GM19372 (cell line): Measurements from ENCODE around the gene HES7.

Experiments used
- ATAC-seq: cut with Tn5 transposase; IDR thresholded peaks from one replicate; pipeline ENCODE4 v1.9.1; 2021; ENCODE audit warnings: mild to moderate bottlenecking, low read depth, moderate library complexity; ENCODE audit not compliant: unreplicated experiment

Gene HES7

DNA sequence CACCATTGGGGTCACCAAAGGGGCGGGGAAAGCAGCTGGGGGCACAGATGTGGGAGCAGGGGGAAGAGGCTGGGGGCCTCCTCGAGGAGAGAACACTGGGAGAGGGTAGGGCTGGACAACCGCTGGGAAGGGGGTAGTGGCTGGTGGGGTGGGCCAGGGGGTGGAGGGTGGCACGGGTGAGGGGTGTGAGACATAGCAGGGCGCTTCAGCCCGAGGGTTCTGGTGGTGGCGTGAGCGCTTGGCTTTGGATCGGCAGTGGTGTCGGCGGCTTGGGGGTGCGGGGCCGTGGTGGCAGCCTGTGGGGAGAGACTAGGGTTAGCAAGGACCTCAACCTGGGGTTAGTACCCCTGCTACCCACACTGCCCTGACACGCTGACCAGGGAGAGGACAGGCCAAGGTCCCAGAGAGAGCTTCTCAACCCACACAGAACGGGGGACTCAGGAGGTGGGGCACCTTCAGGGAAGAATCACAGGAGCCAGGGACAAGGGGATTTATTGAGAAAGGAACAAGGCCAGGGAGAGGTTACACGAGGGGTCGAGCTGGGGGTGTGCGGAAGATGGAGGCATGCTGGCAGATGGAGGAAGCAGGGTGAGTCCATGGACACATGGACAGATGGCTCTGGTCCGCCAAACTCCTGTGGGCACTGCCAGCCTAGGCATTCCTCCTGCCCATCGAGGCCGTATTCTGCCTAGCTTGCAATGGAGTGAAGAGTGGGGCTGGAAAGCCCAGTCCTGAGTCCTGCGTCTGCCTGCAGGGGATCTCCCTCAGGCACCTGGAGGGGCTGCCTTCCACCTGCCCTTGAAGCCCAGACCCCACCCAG lies 19.9 kb upstream of the HES7 start:
- no peak for ATAC-seq

DNA sequence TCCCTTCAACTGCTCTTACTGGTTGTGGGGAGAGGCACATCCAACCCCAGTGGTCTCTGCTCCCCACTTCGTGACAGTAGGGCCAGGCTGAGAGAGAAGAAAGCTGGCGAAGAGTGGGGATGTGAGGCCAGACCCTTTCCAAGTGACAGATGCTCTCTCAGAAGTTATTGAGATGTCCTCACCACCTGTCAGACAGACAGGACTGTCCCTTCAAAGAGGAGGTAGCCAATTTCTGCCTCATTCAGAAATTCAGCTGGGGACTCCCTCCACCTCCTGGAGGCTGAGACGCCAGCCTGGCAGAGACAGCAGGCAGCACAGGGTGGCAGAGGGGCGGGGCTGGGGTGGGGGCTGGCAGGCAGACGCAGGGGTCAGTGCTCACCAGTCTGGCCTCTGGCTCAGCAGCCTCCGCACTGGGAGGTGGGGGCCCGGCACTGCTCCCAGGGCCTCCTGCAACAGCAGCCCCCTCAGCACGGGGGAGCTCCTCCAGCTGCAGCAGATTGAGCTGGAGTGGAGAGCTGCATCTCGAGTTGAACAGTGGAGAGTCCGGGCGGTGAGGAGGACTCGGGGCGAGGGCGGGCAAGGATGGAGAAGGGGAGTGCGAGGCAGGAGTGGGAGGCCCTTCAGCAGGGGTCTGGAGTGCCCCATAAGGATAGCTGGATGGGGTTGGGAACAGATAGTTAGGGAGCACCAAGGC lies 19.1 kb upstream of the HES7 start:
- no peak for ATAC-seq

DNA sequence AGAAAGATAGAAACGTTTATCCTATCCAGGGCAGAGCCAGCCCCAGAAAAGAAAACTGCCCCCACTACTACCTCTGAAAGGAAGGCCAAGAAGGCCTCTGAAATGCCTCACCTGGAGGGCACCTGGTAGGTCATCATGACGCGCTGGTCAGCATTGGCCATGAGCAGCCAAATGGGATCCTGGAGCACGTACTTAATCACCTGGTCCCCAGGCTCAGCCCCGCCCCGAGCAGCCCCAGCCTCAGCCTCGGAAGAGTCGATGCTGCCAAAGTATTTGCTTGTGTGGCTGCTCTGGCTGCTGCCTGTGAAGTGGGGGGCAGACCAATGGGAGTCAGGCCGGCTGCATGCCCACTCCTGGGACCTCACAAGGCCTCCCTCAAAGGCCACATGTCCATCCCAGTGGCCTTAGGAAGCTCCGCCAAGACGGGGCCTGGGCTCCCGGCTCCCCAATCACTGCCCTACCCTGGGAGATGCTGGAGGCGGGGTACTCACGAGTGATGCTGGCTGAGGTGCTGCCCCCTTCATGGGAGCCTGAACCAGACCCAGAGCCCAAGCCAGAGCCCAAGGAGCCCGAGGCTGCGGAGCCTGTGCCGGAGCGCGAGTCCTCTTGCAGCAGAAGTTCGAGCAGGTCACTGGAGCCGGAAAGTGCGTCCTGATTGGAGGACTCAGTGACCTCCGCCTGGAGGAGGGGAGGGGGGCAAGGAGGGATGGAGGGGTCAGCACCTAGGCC lies 18.4 kb upstream of the HES7 start:
- ATAC-seq: no peak

DNA sequence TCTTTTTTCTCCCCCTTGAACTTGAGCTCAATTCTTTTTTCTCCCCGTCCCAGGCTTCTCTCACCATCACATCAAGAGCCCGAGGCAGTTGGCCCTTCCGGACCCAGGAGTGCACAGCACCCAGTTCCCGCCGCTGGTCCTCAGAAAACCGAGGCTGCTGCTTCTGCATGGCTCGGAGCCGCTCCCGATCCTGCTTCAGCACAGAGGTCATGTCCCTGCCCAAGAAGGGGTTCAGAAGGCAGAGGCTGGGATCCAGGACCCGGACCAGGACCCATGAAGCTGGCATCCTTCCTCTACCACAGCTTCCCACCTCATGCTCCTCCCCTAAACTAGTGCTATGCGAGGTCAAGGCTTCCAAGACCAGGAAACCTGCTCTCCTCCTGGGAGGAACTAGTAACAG lies 17.8 kb upstream of the HES7 start:
- ATAC-seq: no peak

DNA sequence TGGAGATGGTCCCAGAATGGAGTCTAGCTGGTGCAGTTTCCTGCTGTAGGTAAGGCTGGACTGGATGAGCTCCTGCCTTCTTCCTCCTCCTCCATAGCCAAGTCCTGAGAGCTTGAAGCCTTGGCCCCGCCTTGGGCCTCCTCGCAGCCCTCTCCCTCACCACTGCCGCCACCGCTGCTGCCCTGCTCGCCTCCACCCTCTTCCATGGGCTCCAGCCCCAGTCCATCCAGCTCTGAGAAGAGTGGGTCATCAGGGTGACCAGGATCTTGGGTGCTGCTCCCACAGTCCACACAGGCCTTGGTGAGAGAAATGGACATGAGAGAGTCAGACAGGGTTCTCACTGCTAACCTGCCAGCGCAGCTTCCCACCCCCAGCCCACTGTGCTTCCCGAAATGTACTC lies 17.1 kb upstream of the HES7 start:
- ATAC-seq: no peak

DNA sequence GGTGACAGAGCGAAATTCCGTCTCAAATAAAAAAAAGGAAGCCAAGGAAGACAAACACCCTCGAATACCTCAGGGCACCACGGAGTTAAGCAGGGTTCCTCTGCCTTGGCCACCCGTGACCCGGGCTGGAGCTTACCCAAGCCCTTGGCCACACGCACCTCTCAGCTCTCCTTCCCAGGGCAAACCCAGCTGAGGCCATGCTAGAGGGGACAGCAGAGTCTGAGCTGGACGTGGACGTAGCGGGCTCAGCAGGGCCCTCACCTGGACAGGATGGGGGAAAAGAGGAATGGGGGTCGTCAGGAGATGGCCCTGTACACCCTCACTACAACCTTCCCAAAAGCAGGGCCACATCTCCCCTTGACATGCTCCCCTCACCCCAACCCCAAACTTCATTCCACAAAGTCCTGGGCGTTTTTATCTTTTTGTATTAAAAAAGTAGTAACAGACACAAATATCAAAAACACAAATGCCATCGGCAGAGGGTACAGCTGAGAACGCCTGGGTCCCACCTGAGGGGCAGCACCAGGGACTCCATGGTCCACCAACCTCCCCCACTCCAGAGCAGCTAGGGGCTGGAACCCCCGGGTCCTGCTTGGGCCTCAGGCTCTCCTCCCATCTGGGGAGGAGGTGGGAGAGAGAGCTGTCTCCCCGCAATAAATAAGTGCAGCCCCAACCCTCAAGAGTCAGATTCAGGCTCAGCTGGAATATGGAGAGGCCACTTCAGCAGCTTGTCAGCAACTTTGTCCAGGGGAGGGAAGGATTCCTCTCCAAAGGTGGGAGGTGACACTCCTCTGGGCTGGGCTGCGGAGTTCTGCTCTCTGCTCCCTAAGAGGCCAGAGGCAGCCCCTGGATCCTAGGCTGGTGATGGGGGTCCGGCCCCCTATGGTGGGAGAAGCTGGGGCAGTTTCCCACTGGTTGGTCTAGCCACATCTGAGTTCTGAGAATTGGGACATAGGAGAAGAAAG lies 16.4 kb upstream of the HES7 start:
- ATAC-seq: no peak

DNA sequence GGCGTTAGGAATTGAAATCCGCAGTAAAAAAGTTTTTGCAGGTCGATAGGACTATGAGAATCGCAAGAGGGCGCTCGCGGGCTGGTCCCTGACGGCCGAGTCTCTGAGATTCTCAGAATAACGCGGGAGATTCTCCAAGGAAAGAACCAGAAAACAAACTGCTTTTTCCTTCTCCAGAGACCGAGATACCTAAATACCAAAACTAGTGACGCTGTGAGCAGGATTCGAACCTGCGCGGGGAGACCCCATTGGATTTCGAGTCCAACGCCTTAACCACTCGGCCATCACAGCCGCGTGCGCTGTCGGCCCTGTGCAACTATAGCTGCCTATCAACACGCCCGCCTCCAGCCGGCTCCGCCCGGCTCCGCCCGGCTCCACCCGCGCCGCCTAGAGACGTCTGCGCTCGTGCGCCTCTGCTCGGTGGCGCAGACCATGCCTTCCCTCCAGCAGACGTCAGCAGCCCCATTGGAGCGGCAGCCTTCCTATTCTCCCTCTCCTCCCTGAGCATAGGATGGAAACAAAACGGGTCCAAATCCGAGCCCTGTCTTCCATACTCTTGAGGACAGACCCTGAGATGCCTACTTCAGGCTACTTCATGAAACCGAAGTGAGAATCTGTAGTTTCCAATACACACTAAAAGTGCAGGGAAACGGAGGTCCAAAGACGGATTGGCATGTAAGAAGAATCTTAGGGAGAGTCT lies 14.9 kb upstream of the HES7 start:
- peak; percentile 93 for ATAC-seq

DNA sequence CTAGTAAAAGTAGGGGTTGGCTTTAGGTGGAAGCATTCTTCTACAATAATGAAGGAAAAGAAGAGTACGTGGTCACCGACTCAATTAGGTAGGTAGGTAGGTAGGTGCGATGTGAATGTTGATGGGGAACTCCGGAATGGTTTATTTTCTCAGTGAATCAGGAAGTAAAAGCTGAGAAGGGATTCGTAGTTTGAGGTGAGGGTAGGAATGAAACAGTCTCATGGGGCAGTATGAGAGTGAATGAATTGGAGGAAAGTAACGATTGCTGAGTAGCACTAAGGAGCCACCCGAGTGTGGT lies 14.4 kb upstream of the HES7 start:
- ATAC-seq: no peak

DNA sequence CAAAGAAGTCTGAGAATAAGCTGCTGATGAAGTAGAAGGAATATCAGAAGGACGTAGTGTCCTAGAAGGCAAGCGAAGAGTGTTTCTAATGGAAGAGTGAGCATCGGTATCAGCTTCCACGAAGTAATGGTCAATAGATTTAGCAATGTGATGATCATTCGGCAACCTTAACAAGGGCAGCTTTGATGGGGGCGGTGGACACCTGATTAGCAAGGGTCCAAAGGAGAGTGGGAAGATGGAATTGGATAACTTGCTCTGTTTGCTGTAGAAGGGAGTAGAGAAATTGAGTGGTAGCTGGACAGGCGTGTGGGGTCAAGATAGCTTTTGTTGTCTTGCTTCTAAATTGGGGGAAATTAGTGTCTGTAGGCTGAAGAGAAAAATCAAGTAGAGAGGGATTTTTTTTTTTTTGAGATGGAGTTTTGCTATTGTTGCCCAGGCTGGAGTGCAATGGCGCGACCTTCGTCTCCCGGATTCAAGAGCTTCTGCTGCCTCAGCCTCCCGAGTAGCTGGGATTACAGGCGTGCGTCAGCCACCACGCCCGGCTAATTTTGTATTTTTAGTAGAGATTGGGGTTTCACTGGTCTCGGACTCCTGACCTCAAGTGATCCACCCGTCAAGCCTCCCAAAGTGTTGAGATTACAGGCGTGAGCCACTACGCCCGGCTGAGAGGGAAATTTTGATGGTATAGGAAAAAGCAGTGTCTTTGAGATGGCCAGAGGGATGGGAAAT lies 13.9 kb upstream of the HES7 start:
- no peak for ATAC-seq

DNA sequence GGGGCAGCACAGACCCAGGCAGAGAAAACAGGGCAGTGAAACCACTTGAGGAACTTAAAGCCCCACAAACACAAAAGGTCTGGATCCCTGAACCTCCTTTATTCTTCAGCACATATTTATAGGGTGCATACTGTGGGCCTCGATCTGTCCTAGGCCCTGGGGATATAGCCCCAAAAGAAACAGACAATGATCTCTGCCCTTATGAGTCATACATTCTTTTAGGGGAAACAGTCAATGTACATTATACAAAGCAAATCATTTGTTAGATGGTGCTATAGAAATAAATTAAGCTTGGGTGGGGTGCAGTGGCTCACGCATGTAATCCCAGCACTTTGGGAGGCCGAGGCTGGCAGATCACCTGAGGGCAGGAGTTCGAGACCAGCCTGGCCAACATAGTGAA lies 10.0 kb upstream of the HES7 start:
- ATAC-seq: no peak

DNA sequence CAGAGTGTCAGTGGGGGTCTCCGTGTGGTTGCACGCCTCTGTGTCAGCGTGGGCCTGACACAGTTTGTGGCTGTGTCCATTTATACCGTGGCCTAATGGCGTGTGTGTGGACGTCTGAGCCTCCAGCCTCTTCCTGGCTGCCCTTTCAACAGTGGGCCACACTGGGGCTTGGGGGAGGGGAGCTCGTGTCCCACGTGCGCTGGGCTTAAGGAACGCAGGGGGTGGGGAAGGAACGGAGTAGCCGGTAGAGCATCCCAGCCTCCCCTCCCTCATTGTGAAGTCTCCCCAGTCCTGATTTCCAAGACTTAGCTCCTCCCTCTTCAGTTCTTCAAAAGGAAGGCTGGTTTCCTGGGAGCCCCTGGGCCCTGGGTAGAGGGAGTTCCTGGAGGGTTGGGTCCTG lies 9.5 kb upstream of the HES7 start:
- ATAC-seq: no peak

DNA sequence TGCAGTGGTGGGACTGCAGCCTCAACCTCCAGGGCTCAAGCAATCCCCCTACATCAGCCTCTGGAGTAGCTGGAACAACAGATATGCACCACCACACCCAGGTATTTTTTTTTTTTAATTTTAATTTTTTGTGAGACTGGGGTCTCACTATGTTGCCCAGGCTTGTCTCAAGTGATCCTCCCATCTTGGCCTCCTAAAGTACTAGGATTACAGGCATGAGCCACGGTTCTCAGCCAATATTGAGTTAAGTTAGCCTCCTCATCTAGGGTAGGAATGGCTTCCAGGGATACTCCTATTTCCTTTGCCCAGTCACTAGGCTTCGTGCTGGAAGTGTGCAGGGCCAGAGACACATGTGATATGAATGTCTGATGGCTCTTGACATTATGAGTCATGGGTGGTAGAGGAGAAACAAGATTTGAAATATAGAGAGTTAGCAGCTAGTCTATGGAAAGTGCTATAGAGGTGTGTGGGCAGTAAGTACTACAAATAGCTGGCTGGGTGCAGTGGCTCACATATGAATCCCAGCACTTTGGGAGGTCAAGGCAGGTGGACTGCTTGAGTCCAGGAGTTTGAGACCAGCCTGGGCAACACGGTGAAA lies 8.0 kb upstream of the HES7 start:
- ATAC-seq: no peak

DNA sequence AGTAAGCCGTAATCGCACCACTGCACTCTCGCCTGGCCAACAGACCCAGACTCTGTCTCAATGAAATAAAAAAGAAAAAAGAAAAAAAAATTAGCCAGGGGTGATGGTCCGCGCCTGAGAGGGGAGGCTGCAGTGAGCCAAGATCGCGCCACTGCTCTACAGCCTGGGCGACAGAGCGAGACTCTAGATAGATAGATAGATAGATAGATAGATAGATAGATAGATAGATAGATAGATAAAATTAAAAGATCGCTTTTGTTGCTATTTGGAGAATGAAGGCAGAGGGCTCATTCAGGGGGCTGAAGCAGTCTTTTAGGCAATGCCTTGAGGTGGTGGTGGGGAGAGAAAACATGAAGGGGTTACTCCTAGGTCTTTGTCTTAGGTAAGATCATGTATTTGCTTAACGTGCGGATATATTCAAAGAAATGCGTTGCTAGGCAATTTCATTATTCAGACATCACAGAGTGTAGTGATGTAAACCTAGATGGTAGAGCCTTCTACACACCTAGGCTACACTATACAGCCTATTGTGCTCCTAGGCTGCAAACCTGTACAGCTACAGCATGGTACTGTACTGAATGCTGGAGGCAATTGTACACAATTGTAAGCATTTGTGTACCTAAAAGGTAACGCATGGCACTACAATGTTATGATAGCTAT lies 4.3 kb upstream of the HES7 start:
- ATAC-seq: no peak

DNA sequence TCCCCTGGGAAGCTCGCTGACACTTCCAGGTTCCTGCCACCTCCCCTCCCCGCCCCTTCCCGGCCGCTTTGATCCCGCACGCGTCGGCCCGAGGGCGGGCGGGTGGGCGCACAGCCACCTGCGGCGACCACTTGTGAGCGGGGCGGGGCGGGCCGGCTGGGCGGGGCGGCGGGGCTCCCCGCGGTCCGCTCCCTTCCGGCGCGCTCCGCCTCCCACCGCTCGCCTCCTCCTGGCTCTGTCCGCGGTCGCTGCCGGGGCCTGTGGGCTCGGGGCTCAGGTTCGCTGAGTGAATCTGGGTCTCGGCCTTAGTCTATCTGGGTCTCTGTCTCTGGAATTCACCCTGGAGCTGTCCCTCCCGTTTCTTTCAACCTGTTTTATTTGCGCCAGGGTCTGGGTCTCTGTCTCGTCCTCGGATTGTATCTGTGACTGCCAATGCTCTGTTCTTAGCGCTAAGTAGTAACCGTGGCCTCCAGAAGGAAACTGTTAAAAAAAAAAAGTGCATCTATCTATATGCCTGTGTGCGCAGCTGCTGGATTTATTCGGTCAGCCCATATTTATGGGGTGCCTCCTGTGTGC lies 2.7 kb upstream of the HES7 start:
- ATAC-seq: no peak

DNA sequence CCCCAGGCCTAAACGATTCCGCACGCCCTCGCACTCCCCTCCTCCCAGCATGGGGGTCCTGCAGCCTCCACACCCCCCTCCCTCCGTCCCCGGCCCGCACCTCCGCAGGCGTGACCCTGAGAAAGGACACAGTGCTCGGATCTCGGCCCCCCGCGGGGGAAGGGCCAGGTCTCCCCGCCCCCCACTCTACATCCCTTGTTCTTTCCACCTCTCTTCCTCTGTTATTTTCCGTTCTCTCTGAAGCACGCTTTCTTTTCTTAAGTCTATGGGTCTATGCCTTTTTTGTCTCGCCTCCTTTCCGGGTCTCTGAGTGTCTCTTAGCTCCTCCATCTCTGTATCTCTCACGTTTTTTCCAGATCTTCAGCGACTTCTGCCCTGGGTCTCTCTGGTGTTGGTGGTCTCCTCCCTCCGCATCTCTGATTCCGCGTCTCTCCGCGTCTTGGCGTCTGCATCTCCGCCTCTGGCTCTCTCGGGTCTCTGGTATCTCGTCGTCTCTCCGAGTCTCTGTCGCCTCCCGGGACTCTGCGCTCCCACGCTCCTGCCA lies 2.1 kb upstream of the HES7 start:
- ATAC-seq: no peak

DNA sequence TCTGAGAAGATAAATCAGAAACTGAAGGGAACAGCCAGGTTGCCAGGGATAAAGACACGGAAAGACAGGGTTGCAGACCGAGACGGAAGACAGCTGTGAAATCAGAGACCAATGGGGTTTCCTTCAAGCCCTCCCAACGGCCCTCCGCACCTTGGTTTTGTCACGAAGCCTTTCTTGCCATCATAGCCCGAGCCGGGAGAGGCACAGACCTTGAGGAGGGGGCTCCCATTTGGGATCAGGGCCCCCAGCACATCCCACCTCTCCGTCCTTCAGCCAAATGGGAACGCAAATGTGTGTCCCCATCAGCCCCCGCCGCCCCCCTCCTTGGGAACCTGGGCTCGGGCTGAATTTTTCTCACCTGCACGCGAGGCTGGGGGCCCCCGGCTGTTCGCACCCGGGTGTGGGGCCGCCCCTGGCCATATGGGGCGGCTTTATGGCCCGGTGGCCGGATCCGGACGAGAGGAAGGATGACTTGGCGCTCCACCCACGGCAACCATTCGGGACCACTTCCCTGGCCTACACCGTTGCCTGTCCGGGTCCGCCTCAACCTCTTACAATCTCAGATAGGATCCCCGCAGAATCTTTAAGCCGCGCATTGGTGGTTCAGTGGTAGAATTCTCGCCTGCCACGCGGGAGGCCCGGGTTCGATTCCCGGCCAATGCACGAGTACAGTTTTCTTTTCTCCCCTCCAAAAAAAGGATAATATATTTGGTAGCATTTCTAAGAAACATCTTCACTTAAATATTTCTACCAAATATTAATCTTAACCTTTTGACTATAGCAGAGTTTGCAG lies 1.4 kb upstream of the HES7 start:
- no peak for ATAC-seq
